GM21381 (cell line): ENCODE measurements around the gene OR51D1.

Experiments
- ATAC-seq: cut with Tn5 transposase; IDR thresholded peaks from one replicate; pipeline ENCODE4 v1.9.1; 2021; ENCODE audit warnings: mild to moderate bottlenecking, moderate library complexity; ENCODE audit not compliant: unreplicated experiment

The OR51D1 gene

DNA sequence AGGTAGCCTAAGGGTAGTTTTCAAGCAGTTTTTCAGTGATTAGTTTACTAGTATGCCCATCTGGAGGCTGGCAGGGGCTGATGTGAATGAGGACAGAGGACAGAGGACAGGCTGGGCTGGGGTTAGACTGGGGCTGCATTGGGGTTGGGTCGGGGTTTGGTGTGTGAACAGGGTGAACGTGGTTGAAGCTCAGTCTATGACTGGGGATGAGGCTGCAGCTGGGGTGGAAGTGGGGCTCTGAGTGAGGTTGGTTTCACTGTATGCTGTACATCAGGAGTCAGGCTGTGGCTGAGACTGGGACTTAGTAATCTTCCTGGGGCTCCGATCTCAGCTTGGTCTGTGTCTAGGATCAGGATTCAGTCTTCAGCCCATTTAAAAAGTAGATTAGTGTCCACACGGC is 7.0 kb downstream of the OR51D1 start:
- ATAC-seq, result no peak

DNA sequence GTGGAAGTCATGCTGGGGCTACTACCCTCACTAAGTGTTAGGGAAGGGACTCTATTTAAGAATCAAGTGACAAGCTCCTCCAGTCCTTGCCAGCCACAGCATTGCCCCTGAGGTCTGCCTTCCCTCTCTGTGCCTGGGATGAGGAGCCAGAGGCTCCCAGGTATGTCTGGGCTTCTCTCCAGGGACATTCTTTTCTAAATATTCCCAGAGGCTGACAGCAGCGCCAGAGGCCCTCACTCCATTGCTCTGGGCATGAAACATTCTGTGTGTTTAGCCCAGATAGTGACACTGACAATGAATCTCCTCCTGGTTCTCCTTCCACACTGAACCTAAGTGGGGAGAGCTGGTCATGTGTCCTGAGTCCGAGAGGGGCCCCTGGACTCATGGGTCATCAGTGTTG is 8.7 kb downstream of the OR51D1 start:
- no peak for ATAC-seq

DNA sequence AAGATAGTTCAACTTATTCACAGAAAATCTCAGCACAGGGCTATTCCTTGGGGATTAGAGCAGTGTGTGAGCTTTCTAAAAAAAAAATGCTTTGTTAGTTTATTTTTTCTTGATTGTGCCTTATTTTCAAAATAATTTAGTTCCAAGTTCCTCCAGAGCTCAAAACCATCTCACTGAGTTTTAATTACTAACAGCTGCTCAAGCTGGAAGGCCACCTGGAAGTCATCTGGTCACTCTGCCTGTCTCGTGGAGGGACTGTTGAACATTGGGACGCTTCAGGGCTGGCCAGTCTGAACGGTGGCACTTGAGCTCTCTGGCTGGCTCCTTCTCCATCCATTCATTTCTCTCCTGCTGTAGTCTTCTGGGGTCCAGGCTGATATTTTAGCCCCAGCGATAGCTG is 10.5 kb downstream of the OR51D1 start:
- no peak for ATAC-seq

DNA sequence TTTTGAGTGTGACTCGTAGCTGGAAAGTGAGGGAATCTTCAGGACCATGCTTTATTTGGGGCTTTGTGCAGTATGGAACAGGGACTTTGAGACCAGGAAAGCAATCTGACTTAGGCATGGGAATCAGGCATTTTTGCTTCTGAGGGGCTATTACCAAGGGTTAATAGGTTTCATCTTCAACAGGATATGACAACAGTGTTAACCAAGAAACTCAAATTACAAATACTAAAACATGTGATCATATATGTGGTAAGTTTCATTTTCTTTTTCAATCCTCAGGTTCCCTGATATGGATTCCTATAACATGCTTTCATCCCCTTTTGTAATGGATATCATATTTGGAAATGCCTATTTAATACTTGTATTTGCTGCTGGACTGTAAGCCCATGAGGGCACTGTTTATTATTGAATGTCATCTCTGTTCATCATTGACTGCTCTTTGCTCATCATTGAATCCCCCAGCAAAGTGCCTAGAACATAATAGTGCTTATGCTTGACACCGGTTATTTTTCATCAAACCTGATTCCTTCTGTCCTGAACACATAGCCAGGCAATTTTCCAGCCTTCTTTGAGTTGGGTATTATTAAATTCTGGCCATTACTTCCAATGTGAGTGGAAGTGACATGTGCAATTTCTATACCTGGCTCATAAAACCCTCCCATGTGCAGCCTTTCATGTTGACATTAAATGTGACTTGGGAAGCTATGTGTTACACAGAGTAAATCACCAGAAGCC is 17.5 kb downstream of the OR51D1 start:
- ATAC-seq, result no peak

DNA sequence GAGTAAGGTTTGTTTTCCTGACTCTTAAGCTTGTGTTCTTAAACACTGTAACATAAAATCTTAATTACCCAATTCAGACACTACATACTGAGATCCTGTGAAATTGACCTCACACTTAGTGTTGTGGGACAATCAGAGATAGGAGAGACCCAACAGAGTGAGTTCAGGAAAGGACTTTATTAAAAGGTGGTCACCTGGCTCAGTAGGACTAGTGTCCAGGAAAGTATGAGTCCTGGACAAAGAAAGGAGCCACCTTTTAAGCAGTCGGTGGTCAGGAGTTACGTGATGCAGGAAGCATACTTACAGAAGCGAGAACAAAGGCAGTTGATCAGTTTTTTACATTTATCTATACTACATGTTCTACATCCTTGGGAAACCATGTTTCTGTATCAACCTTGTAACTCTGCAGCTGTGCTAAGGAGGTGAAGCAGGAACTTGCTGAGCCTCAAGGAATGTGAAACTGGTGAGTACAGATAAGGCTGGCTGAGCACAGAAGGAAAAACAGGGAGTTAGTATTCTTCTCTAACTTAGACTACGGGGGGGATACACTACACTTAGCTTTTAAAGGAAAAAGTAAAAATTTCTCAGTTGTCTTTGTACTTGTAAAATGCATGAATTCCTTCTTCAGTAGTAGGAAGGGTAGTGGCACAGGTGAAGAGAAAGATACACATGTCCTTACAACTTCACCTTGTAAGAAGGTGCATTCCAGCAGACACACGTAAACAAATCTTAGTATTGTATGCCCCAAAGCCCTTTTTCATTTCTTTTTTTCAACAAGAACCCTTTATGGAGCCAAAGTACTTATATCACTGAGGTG is 21.6 kb downstream of the OR51D1 start:
- no peak for ATAC-seq

DNA sequence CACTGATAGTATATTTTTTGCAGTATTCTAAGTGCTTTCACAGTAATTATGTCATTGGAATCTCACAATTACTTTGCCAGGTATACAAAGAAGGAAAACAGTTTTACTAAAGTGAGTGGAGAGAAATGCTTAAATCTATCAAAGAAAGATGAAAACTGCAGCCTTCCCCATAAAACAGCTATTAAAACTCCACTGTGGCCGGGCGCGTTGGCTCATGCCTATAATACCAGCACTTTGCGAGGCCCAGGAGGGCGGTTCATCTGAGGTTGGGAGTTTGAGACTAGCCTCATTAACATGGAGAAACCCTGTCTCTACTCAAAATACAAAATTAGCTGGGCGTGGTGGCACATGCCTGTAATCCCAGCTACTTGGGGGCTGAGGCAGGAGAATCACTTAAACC is 25.6 kb downstream of the OR51D1 start:
- no peak for ATAC-seq

DNA sequence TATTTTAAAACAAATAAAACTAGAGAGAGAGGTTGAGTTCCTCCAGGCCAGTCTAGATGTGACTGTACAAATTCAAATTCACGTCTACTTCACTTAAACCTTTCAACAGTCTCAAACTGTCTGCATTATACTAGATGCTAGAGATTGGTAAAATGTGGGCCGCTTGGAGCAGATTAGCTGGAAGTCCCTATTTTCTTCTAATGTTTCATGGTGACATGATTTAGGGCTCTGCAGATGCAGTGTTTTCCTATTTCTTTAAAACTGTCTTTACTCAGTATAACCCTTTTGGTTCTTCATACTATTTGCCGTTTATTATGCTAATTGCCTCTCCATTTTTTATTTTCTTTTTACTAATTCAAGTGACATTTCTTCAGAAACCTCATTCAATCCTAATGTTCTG is 26.9 kb downstream of the OR51D1 start:
- no peak for ATAC-seq

DNA sequence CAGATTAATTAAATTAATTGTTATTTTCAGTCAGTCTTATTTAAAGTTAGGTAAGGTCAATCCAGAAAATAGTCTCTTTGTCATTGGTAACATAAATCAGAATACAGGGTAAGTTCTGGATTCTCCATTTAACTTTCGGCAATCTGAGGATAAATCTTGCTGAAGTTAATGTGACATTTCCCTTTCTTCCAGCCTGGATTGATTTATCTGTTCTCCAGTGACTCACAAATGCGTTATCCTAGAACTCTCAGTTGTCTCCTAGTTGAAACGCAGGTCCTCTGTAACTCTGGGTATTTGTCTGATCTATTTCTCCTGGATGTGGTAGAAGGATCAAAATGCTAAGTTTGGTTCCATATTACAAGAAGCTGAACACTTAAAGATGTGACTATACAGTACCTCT is 27.5 kb downstream of the OR51D1 start:
- ATAC-seq, result no peak

DNA sequence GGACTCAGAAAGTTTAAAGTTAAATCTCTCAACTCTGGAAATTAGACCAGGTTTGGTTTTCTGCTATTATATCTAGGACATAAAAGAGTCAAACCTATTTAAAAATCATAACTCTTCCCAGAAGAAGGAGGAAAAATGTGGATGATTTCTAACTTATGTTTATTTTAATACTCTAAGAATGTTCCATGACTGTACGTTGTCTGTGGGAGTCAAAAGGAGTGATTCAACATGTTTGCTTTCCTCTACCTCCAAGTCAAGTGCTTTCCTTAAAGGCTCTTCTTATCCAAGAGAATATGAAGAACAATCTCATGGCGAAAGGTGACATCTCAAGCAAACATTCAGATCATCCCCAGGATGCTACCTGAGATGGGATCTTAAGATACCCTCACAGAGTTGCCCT is 28.1 kb downstream of the OR51D1 start:
- no peak for ATAC-seq

DNA sequence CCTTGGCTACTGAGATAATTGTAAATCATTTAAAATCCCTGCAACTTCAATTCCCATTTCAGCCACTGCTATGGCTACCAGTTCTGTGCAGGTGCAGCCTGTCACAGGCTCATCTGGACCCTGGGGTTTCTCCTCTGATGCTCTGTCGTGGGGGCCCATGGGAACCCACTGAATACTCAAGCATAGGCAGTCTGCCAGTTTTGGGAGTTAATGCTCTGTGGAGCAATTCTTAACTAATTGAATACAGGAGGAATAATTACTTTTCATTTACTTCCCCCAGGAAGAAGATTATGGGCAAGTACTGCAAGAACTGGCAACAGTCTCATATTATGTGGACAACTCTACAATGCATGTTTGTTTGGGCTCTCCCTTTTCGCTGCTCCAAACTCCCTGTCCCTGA is 34.5 kb downstream of the OR51D1 start:
- ATAC-seq, result no peak

DNA sequence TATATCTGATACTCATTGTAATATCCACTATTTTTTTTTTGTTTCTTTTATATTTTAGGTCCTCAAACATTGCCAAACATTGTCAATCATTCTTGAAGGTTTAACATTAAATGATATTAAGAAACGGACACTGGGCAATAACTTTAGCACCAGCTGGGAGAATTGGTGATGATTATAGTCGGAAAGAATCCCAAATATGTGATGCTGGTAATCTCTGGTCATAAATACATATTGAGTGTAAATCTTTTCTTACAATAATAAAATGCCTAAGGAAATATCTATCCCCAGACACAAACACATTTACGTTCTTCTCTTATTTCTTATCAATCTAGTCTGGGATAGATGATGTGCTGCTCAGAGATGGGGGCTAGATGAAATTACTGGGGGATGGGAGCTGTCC is 35.2 kb downstream of the OR51D1 start:
- no peak for ATAC-seq

DNA sequence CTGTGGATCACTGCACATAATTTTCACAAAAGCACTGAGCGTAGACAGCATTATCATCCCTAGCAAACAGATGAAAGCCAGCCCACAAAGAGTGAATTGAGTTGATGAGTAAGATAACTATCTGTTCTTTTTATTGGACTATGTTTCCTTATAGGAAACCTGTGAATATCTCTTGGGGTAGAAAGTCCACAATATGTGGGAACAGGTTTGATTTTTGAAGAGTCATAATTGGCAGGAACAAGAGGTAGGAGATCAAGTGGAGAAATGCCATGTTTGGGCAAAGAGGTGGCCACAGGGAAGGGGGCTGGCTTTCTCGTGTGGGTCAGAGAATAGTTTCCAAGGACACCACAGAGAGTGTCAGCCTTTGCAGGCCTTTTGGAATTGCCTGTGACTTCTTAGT is 36.5 kb downstream of the OR51D1 start:
- ATAC-seq, result no peak

DNA sequence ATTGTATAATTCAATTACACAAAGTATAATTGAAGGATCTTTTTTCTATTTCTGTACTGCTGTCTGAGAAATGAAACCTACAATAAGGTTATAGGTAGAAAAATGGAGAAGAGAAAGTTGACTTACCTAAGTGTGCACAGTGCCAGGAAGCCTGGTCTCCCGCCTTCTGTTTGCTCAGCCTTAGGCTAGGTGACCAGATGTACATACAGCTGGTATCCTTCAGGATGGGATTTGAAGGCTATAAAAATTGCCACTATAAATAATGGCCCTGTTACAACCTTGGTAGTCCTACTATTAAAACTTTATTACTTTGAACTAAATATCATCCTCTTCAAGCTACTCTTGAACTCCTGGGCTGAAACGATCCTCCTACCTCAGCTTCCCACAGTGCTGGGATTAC is 40.7 kb downstream of the OR51D1 start:
- no peak for ATAC-seq

DNA sequence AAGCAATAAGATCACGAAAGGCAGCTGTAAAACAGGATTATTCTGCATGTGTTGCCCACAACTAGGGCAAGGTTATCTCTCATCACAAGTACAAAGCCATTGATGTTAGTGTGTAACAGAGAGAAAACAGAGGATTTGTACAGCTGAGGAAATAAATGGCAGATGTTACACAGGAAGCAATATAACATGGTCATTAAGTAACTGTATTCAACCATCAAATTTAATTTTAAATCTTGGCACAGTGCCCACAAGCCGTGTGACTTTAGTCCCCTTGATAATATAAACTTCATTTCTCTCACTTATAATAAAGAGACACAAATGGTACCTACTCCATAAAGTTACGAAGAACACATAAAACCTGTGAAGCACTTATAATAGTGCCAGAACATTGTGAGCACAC is 43.1 kb downstream of the OR51D1 start:
- no peak for ATAC-seq

DNA sequence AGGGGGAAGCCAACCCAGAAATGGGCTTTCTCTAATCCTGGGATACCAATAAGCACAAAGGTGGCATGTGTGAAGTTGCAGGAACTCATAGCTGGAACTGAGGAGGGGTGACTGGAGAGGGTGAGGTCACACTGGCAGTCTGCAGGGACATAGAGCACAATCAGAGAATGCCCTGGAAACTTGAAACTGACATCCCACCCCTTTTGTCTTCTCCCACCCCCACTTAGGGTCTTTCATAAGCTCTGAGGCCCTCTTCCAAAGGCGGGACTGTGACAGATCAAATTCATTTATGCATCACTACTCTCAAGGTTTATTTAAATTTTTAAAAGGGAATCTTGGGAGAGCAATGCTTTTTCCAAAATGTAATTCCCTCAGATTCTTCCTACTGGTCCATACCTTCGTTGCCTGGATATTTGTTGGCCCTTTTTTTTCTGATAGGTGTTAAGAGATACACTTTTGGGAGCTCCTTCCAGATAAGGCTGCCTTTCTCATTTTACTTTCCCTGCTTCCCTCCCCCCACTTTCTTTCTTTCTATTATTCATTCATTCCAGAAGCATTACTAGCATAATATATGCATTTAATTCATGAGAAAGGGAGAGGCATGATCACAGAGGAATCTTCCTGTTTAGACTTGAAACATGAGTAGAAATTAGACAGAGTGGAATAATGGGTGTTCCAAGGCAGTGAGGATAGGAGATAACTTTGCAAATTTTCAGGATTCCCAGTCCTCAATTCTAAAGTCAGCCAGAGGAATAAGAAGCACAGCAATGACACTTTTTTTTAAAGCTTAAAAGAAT is 45.5 kb downstream of the OR51D1 start:
- ATAC-seq, result no peak

DNA sequence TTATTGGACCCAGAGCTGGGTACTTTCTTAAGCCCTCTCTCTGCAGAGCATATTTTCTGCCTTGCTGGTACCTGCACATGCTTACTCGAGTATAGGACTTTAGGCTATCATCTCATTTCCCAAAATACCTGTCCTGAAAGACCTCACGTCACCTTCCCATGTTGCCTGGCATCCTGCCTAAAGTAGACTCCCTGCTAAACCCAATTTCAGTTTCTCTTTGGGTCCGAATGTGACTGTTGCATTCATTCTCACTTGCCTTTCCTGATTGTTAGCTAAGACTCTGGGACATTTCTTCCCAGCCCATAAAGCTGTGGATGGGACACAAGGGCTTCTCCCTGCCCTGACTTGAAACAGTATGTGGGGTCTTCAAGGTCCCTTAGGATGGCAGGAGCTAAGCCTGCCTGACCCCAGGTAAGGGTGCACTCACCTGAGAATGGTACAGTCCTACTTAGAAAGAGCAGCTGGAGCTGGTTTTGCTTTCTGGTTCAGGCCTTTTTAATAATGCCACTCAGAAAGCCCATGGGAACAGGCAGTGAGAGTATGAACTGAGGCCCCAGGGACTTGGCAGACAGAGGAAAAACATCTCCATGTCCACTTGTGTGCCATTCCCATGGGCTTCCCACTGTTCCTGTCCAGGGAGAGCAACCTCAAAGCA is 47.5 kb downstream of the OR51D1 start:
- no peak for ATAC-seq
